HG02678 (cell line): ENCODE measurements around the gene ITGB8.

Source experiments
- ATAC-seq: cut with Tn5 transposase; IDR thresholded peaks from one replicate; pipeline ENCODE4 v1.9.1; 2021; ENCODE audit warnings: mild to moderate bottlenecking, moderate library complexity; ENCODE audit not compliant: unreplicated experiment

The ITGB8 gene

DNA sequence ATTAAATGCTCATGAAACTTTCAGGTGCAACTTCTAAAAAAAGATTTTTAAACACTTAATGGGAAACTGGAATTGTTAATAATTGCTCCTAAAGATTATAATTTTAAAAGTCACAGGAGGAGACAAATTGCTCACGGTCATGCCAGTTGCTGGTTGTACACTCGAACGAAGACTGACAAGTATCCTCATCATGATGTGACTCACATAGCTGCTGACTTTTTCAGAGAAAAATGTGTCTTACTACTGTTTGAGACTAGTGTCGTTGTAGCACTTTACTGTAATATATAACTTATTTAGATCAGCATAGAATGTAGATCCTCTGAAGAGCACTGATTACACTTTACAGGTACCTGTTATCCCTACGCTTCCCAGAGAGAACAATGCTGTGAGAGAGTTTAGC is 79.3 kb downstream of the ITGB8 start:
- ATAC-seq, result no peak

DNA sequence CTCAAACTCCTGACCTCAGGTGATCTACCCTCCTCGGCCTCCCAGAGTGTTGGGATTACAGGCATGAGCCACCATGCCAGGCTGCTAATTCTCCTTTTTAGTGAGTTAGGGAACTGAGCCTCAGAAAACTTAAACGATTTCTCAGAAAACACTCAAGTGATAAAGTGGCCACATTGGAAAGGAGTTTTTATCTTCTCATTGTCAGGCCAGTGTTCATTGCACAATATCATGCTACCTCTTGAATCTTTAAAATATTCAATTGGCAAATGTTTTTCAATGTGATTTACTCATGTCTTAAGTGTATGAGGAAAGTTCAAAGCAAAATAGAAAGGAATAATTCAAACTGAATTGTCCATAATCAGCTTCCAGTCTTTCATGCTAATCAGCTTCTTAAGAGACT is 80.7 kb downstream of the ITGB8 start:
- no peak for ATAC-seq

DNA sequence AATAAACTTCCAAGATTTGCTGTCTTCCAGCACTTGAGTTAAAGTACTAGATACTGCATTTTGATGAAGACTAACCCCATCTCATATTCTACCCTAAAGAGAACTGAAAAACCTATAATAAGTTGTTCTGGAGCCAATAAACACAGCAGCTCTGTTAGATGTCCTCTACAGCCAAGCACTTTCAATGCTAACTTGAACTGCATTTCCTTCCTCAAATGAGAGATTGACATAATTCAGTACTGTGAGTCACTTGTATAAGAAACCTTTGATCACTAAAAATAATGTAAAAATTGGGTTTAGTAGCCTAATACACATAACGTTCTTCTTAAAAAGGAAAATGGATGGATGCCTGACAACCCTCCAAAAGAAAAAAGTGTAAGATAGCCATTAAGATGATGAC is 81.3 kb downstream of the ITGB8 start:
- ATAC-seq, result no peak

DNA sequence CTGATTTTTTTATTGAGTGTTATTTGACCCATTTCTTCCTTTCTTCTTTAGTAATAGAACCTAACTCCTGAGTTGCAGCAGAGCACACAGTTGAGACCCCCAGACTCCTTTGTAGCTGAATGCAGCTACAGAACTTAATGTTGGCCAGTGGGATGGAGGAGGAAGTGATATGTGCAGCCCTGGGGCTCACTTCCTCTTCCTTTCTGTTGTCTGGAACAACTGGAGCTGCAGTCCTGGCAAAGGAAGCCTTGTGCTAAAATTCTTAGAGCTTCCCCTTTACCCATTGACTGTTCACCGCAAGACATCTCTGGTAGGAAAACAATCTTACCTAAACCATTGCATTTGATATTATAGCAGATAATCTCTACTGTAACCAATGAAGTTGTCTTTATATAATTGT is 86.6 kb downstream of the ITGB8 start:
- ATAC-seq, result peak; percentile 45

DNA sequence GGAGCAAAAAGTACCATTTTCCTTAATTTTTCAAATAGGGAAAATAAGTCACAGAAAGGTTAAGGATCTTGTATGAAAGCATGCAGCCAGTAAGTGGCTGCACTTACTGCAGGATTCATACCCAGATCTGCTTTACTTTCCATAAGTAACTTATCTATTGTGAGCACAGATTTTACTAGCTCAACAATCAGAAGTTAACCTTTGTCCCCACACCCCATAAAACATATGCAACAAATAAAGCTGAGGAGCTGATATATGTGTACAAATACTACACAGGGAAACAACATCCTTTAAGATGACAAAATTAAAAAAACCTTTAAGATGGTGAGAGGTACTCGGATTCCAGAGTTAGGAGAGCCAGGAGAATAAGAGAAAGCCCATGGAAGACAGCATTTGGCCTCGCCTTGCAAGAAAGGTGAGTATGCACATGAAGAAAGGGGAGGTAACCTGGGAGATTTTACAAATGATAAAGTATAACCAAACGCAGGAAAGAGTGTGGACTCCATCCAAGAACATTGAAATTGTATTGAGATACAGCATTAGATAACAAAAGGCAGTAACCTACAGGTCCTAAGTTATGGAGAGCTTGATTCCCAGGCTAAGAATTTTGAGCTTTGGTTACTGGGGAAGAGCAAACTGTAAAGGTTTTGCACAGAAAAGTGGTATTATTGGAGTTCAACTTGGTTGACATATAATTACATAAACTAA is 87.1 kb downstream of the ITGB8 start:
- ATAC-seq, result peak; percentile 8

DNA sequence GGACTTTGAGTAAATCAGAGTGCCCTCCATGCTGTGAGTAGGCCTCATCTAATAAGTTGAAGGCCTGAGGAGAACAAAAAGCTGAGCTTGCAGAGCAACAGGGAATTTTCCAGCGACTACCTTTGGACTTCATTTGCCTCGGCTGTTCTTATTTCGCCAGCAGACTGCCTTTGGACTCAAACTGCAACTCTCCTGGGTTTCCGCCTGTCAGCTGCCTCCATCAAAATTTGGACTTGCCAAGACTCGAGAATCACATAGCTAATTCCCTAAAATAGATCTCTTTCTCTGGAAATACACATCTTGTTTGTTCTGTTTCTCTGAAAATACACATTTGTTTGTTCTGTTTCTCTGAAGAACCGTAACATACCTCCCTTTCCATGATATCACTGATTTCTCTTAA is 93.8 kb downstream of the ITGB8 start:
- no peak for ATAC-seq

DNA sequence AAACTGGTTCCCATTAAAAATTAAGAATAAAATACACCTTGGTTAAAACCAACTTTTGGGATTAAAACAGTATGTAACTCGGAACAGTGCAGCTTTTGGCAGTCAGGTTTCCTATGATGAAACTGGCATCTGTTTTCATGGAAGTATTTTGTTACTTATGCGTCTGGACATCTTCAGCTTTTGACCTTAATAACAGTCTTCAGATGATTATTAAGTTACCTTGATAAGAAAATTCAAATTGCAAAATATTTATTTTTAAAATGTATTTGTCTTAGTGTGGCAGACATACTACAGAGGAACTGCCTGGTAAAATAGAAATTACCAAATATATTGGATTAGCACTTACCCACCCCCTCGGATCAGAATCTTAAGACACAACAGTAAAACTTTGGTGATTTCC is 100.0 kb downstream of the ITGB8 start:
- no peak for ATAC-seq

DNA sequence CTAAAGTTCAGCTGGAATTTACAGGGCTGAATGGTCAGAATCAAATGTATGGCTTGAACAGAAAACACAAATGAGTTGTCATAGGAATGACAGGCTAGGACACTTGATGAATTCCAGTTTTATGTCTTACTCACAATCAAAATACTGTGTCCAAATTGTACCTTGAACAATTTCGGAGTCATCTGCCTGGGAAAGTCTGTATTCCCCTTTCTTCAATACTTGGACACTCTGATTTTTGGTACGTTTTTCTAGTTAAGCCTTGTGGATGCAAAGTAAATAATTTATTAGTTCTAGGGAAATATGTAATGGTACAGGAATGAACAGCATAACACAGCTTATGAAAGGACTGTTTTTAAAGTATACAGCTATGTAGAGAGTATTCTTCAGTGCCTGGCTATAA is 100.4 kb downstream of the ITGB8 start:
- no peak for ATAC-seq

DNA sequence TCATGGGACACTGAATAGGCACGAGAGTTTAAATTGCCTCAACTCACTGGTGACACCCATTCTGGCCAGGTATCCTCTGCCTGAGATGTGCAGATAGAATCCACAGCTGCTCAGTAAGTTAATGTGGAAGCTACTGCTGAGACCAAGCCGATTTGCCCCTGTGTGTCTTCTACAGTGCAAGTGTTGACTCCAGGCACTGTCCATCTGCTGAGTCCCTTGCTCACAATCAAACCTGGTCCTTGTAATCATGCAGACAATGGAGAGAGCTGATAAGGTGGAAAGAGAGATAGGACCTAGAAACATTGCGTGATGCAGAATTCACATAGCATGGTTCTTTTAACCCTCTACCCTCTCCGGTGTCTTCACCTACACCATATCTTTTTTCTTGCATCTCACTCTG is 101.4 kb downstream of the ITGB8 start:
- ATAC-seq, result no peak

DNA sequence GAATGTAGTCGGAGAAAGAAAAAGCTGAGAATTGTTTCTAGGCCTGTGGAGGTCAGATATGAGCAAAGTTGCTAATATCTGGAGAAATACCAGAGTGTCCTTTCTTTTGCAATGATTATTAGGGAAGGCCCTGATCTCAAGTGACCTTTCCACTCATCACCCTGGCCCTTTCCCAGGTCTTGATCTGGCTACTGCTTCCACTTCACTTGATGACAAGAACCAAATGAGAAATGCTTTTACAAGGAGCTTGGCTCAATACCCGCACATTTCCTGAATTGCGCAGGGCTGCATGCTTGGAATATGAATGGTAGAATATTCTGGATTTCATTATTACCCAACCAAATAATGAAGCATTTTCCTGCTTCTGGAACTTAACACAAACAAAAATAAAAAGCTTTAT is 104.6 kb downstream of the ITGB8 start:
- no peak for ATAC-seq

DNA sequence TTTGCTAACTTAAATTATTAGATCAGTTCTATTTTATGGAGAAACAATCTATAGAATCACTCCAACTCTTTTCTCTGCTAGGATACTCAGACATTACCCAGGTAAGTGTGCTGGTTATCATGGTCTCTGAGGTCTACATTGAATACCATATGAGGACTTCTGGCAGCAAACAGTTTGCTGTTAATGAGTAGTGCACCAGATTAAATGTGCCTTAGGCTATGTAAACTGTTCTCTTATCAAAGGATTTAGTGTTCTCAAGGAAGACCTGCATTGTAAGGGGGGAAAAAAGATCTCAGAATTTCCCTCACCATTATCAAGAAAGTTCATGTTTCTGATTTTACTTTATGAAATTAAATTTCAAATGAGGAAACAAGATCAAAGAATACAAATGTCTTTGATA is 107.5 kb downstream of the ITGB8 start:
- no peak for ATAC-seq

DNA sequence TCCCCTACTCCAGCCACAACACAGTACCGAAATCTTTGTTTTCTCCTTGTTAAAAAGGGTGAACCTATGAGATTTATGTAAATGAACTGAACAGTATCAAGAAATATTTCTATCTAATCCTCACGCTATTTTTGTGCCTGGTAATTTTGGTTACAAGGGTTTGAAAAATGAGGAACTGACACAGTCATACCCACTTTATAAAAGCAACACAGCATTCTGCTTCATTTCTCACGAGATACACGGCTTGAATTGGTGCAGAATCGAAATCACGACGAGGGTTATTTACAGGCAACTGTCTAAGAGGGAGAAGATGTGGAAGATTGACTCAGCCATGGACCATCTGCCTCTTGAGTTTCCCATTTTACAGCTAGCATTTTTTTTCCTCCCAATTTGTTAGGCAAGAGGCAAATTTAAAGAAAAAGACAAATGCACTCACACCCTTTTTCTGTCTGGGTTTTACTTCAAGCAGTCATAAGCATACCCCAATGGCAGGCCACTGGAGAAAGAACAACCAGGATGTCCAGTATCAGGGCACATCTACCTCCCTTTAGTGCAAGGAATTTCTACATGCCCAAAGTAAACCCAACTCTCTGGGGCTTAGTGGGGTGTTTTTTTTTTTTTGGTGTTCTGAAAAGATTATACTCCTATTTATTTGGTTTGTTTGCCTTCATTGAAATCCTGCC is 108.1 kb downstream of the ITGB8 start:
- ATAC-seq, result peak; percentile 86

DNA sequence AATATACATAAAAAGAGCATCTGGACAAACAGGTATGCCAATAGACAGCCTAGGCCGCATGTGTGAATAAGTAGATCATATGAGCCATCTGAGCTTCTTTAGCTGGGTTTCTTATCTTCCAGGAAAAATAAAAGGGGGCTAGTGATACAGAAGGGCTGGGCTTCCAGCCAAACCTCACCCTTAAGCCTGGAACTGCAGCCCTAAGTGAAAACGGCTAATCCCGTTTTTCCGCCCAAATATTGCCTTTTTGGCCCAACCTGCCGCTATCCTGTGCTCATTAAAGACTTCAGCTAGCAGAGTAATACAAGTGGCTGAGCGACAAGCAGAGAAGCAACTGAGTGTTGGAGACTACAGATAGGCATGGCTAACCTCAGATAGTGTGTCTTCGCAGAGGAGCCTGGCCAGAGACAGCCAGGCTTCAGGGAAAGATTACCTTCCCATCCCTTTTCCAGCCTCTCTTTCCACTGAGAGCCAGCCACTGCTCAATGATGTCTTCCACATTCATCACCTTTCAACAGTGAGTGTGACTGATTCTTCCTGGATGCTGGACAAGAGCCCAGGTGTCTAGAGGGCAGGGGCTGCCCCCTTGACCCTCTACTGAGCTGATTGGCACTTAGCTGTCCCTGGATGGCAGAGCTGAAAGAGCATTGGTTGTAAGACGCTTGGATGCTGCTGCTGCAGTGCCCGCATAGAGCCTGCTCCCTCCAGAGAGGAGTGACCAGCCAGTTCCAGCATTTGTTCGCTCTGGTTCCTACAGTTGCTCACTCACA is 108.9 kb downstream of the ITGB8 start:
- ATAC-seq, result no peak

DNA sequence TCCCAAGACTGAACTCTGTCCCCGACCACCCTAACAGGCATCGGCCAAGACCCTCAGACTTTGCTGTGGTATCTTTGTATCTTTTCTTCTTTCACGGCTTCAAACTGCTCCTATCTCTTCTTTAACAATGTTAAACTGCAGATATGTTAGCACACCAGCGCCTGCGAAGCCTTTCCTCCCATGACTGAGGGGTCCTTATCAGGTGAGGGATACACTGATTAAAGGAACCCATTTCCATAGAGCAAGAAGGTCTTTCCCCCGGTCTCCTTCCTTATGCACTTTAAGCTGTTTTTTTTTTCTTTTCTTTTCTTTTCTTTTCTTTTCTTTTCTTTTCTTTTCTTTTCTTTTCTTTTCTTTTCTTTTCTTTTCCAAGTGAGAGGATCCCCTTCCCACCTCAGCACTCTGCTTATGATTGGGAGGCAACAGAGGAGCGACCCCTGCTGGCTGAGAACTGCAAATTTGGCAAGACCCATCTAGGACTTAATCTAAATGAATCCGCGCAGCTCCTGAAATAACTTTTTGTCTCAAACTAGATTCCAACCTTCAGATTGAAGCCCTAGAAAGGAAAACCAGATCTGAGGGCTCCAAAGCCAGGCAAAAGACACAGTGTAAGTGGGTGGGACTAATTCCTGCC is 109.9 kb downstream of the ITGB8 start:
- no peak for ATAC-seq

DNA sequence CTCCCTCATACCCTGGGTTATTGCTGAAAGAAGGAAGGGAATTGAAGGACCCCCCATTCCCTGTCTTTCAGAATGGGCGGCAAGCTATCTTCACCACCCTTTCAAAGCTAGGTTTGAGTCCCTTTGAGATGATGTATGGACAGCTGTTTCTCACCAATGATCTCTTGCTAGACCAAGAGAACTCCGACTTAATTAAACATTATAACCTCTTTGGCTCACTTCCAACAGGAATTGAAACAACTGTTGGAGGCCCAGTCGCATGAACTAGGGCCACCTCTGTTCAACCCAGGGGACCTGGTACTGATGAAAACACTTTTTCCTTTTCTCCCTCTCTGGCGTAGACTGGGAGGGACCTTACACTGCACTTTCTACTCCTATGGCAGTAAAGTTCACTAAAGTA is 110.6 kb downstream of the ITGB8 start:
- no peak for ATAC-seq

DNA sequence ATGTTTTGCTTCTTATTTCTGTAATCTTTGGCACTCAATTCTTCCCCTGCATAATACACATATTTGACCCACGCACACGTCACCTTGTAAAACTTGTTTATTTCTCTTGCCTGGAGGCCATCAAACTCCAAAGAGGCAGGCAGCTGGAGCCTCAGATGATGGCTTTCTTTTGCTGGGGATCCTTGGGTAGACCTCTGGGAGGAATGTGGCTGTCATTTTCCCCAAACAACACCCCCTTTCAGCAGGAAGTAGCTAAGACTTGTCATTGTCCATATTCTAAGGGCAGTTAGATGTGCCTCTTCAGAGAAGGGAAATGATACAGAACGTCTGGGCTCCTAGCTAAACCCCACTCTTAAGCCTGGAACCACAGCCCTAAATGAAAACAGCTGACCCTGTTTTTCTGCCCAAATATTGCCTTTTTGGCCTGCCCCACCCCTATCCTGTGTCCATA is 111.3 kb downstream of the ITGB8 start:
- no peak for ATAC-seq

DNA sequence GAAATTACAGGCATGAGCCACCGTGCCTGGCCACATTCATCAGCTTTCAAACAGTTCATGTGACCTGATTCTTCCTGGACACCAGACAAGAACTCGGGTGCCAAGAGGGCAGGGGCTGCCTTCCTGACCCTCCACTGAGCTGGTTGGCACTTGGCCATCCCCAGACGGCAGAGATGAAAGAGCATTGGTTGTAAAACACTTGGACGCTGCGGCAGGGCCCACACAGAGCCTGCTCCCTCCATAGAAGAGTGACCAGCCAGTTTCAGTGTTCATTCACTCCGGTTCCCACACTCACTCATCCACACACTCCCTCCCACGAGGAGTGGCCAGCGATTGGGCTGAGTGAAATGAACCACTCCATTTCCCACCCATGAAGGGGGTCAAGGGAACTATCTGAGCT is 112.3 kb downstream of the ITGB8 start:
- ATAC-seq, result no peak

DNA sequence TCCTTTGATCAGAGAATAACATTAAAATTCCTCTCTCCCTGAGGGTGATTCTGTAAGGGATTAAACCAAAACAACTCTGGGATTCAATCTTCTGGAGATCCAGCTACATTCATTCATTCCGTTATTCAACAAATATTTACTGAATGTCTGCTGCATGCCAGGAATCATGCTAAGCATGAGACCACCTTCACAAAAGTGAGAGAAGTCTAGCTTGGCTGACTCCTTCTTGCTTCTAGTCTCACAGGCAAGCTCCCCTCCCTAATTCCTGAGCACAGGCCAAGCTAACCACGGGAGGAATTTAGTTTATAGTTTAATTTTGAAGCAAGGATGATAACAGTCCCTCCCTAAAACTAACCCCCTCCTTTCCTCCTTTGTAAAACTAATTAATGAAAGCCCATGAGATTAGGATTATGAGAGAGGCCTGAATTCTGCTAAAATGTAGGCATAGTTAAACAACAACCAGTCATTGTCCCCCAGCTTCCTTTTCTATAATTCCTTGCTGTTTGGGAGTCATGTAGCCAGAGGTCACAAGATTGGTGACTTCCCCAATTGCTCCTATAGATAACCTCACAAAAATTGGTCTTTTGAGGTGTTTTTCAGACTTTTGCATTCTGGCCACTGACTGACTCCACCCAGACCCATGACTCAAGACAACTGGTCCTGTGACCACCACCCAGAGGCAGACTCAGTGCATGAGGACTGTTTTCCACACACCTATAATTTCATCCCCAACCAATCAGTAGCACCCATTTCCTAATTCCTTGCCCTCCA is 113.5 kb downstream of the ITGB8 start:
- no peak for ATAC-seq

DNA sequence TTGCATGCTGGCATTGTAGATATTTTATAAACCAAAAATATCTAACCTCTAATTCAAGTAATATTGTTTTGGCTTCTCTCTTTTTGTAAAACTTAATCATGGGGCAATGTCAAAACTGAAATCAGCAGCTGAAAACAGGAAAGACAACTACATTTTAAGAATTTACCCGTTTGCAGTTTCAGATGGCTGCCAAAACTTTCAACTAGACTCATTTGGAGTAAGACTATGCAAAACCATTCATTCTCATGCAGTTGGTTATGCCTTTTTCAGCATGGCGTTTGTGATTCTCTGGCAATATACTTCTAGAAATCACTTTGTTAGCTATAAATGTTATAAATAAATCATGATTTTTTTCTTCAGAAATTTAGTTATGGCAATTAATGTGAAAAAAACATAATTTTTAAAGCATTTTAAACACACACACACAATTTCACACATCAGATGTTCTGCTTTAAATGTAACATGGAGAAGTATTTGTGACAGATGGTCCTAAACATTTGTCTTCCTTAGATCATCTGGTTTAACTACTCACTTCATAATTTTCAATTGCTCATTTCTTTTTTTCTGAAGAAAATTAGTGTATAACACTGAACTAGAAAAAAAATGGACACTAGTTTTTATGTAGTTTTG is 116.4 kb downstream of the ITGB8 start:
- peak; percentile 73 for ATAC-seq

DNA sequence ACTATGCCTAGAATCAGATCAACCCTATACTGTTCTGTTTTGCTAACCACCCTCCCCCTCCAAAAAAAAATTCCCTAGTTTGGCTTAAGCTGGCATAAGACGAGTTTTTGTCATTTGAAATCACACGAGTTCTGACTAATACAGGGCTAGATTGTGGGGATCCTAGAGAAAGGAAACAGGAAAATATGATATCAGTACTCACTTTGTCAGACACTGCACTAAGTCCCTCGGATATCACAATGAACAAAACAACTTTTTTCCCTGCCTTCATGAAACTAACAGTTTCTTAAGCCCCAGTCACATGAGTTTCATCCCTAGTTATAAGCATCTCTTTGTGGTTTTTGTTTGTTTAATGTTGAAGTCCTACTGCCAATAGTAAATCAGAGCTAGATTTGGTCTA is 118.5 kb downstream of the ITGB8 start:
- no peak for ATAC-seq
